ENCODE results near the gene RASL10A.
"Not testable (repeated sequence)": the region's sequence is repeated elsewhere in the genome, so short reads cannot be mapped to it uniquely, and the experiment has no call there.

Gene RASL10A, protein sequence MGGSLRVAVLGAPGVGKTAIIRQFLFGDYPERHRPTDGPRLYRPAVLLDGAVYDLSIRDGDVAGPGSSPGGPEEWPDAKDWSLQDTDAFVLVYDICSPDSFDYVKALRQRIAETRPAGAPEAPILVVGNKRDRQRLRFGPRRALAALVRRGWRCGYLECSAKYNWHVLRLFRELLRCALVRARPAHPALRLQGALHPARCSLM

DNA sequence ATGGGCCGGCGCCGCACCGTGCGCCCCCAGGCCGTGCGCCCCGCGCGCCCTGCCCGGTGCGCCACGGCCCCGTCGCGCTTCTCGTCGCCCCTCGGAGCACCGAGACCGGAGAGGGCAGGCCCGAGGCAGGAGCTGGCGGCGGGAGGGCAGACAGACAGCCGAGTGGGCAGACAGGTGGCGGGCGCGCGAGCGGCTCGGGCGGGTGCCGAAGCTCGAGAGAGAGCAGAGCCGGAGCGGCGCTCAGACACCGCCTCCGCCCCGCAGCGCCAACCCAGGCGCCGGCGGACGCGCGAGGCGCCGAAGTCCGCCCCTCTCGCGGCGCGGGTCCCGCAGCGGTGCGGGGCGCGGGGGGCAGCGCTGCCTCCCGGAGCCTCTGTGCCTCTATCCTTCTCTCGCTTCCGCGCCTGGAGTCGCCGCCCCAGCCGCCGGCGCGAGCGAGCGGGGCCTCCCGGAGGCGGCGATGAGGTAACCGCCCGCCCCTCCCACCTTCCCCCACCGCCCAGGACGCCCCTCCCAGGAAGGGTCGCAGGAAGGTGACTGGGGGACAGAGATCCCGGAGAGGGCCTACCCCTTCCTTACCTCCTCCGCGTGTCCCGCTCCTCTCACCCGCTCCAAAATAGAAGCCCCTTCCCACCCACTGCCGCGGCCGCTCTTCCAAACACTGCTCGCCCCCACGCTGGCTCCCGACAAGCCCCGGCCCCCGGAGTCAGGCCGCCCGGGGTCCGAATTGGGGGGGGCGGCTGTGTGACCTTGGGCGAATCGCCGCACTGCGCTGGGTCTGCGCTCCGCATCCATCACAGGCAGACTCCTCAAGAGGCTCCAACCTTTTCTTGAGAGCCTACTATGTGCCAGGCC, at the start of gene RASL10A:
RASL10A (minus strand) TSS at position 412 of the 855 bp plus-strand sequence. CDS start 451 bp downstream, outside the sequence.
- no peak for DNase-seq

DNA sequence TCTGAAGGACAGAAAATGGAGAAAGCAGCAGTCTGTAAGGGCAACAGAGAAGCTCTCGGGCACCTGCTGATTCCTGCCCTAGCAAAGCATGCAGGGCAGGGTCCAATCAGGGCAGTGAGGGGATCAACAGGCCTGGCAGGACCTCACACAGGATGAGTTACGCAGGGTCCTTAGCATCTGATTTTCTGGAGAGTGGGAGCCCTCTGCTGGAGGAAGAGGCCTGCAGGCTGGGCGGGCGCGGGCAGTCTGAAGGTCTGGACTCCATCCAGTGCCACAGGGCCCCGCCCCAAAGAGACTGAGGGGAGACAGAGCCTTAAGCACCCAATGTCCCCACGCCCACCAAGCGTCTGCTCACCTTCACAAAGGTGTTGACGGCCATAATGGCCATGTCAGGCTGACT, 44.0 kb upstream of the RASL10A start:
- DNase-seq, result no peak

DNA sequence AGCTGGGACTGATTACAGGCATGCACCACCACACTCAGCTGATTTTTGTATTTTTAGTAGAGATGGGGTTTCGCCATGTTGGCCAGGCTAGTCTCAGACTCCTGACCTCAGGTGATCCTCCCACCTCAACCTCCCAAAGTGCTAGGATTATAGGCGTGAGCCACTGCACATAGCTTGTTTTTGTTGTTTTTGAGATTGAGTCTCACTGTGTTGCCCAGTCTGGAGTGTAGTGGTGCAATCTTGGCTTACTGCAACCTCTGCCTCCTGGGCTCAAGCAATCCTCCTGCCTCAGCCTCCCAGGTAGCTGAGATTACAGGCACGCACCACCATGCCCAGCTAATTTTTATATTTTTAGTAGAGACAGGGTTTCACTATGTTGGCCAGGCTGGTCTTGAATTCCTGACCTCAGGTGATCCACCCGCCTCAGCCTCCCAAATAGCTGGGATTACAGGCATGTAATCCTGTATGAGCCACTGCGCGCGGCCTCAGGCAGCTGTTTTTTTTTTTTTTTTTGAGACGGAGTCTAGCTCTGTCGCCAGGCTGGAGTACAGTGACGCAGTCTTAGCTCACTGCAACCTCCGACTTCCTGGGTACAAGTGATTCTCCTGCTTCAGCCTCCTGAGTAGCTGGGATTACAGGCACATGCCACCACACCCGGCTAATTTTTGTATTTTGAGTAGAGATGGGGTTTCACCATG, 41.8 kb upstream of the RASL10A start:
- not testable (repeated sequence) for DNase-seq

DNA sequence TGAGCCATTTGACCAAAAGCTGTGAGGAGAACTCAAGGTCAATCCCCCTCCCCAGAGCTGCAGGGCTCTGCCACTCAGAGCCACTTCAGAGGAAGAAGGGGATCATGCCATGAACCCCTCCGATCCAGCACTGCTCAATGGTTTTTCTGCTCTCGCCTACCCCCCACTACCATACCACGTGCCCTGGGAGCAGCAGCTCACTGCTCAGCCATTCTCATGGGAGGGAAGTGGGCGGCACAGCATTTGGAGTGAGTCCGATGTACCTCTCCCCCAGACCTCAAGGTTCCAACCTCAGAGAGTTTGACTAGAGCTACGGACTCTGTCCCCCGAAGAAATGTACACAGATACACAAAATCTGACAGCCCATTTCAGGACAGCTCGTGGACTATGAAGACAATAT, 38.4 kb upstream of the RASL10A start:
- DNase-seq, result no peak

DNA sequence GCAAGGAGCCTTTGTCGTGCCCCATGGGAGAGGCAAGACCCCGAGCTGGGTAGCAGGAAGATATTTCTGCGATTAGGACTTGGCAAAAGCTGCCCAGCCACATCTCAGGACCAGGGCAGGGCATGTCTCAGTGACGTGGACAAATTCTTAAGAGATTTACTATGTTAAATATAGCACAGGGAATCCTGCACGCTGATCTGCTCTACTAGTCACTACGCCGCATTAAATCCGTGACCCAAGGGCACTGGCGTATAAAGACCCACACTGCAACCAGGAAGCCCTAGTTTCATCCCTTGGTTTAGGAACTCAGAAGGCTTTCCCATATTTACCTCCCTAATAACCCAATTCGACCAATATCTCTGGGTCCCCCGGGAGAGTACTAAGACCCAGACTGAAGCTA, 37.8 kb upstream of the RASL10A start:
- no peak for DNase-seq

DNA sequence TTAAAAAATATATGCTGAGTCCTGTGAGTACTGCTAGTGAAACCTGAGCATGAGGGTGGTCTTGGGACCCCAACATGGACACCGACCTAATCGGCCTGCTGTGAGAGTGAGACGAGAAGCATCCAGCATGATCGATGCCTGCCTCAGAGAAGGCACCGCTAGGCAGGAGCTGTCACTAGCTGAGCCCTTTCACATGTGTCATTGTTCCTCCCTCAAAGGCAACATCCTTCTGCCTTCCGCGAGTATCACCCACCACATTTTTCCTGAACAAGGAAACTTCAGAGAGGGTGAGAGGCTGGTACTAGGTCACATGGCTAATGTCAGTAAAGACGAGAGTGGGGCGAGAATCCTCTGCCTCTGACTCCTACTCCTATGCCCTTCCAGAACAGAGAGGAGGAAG, 37.3 kb upstream of the RASL10A start:
- no peak for DNase-seq

DNA sequence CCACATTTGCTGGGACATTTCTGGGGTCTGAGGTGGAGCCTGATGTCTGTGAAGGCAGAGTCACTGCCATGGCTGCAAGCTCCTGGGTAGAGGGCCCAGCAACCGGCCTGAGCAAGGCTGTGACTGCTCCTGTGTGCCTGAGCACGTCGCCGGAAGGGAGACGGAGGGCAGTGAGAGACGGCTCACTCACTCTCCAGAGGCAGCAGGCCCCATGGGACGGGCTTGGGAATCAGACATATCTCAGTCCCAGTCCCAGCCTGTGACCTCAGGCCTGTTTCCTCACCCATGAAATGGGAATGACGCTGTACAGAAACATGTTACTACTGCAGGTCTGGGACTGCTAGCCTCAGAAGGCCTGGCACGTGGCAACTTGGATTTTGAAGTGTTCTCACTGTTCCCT, 36.4 kb upstream of the RASL10A start:
- DNase-seq, result no peak

DNA sequence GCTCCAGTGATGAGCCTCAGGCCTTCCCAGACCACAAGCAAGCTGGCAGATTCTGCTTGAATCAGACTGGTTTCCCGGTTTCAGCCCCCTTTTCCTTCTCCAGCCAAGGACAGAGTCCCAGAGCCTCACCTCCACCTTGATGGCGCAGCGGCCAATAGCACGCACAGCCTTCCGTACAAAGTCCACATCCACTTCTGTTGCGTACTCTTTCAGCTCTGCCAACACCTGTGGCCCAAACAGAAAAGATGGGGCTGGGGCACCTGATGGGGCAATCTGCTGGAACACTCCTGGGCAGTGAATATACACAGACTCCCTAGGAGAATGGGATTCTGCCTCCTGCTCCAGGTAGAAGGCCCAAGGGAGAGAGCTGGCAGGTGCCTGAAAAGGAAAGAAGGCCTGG, 35.5 kb upstream of the RASL10A start:
- no peak for DNase-seq

DNA sequence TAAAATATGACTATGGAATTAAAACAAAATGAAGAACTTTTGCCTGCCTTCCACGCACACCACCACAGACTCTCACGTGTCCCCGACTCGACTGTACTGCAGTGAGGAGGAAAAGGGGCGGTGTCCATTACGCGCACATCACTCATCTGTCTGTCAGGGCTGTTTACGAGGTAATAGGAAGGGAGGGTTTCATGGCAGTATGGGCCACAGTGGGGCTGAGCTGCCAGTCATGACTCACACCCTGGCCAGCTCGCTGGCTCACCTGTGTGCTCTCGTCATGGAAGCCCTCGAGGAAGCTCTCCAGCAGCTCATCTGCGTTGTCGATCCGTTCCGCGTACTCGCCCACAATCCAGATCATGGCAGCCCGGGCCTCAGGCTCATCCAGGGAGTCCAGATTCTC, 33.5 kb upstream of the RASL10A start:
- DNase-seq, result no peak

DNA sequence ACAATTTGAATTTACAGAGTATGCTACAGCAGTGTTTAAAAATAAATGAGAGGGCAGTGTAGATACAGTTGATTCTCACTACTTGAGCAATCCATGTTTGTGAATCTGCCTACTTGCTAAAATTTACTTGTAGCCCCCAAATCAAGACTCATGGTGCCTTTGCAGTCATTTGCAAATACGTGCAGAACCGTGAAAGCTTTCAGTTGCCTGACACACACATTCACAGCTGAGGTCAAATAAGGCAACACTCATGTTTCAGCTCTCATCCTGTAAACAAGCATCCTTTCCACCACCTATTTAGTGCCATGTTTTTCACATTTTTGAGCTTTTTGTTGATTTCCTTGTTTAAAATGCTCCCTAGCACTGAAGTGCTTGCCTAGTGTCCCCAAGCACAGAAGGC, 32.5 kb upstream of the RASL10A start:
- no peak for DNase-seq

DNA sequence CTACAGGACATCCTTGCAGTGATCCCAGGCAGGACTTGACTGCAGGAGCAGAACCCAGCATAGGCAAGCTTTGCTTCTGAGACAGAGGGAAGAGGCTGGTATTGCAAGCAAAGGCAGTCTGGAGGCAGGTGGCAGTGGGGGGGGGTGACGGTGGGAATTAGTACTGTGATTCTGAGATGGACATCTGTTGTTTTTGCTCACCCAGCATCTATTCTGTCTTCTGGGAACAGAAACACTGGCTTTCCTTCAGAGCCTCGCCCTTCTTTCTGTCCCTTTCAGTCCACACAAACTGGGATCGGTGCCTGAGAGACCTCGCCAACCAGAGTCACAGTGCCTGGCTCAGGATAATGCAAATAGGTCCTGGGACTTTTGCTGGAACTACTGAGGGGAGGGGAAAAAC, 31.2 kb upstream of the RASL10A start:
- no peak for DNase-seq

DNA sequence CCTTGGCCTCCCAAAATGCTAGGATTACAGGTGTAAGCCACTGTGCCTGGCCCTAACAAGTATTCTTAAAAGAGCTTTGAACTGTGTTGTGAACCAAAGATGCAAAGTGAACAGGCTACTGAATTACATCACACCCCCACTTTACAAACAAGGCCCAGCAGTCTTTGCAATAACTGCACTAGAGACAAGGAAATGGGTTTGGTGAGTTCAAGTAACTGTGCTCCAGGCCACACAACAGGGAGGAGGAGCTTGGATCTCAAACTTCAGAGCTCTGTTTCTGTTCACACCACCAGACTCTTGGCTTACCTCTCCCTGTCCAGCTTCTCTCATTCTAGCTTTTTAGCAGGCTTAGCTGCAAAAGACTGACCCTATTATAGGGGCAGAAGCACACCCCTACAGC, 30.4 kb upstream of the RASL10A start:
- DNase-seq, result no peak

DNA sequence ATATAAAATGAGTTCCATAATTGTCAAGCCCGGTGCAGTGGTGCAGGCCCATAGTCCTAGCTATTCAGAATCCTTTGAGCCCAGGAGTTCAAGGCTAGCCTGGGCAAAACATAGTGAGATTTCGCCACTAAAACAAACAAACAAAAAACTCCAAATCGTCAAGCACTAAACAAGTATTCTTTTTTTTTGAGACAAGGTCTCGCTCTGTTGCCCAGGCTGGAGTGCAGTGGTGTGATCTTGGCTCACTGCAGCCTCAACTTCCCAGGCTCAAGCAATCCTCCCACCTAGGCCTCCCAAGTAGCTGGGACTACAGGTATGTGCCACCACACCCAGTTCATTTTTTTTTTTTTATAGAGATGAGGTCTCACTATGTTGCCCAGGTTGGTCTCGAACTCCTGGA, 29.4 kb upstream of the RASL10A start:
- not testable (repeated sequence) for DNase-seq

DNA sequence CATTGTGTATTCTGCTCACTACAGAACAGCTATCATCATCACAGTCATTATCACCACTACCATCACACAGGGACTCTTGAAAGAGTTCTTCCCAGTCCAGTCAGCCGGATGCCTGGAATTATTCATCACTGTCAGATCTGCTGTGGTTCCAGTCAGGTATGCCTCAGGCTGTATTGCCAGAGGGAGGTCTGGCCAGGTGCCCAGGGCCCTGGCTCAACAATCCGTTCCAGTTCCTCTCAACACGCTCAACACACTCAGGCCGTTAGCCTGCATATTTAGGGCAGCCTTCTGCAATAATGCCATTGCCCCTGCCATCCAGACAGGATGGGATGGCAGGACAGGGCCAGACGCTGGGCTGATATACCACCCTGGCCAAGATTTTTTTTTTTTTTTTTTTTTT, 28.6 kb upstream of the RASL10A start:
- DNase-seq, result no peak

DNA sequence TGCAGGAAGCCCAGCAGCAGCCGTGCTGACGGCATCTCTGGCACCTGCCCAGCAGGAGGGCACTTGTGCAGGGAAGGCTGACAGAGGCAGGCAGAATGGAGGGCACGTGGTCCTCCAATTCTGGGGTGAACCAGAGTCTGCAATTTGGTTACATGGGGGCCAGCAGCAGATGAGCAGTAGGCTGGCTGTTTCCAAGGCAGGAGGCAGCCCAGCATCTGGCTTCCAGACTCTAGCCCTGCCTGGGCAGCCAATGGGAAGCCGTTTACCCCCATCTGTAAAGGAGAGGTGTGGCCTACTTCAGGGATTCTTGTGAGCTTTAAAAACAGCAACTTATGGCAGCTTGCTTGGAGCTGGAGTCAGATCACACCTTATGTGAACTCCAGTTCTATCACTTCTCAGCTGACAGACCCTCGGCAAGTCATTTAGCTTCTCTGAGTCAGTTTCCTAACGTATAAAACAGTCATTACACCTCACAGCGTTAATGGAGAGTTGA, 27.9 kb upstream of the RASL10A start:
- DNase-seq, result peak; percentile 59

DNA sequence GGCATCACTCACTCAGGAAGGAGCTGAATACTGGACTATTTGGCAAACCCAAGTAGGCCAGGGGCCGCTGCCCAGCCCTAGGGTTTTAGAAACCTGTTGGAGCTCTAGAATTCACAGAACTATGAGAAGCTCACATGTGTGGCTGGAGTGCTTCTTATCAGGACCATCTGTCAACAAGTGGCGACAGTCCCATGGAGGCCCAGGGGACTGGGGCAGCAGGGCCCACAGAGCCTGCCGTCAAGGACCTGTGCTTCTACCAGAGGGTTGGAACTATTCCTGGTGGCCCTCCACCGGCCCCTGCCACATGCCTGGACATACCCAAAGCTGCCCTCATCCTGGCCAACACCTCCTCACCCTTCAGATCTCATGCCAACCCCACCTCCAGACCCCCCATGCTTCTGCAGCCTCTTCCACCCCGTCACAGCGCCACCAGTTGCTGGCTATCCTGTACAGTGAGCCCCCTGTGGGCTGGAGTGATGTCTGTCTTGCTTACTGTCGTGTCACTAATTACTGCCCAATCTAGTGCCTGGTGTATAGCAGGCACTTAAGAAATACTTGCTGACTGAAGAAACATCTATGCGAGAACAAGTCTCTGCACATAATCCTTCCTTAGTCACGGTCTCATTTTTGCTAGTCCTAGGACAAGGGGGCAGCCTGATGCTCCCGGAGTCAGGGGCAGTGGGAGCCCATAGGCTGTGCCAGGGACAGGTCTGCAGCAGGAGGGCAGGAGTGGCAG, 27.2 kb upstream of the RASL10A start:
- DNase-seq, result no peak

DNA sequence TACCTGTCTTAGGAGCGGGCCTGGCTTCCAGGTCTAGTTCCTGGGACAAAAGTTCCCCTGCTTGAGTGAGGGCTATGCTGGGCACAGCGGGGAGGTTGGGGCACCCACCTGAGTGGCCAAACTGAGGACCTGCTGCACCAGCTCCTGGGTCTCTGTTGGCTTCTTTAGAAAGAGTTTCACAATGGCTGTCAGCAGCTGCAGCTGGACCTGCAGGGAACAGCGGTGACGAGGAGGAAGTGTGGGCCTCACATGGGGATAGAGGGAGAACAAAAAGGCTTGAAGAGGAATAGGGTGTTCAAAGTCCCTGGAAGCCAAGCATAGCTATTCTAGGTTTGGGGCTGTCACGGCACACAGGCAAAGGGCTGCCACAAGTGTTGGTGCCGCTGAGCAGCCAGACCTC, 26.7 kb upstream of the RASL10A start:
- DNase-seq, result no peak

DNA sequence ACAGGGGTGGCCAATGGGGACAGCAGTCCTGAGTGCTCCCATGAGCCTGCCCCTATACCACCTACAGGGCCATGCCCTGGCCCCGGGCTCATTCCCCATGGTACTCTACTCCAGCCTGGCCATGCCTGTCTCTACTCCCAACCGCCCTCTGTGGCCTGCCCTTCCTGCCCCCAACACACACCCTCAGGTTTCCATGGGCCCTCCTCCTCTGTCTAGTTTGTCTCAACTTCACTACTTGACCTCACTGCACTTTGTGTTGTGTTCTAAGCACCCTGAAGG, 26.3 kb upstream of the RASL10A start:
- DNase-seq, result no peak

DNA sequence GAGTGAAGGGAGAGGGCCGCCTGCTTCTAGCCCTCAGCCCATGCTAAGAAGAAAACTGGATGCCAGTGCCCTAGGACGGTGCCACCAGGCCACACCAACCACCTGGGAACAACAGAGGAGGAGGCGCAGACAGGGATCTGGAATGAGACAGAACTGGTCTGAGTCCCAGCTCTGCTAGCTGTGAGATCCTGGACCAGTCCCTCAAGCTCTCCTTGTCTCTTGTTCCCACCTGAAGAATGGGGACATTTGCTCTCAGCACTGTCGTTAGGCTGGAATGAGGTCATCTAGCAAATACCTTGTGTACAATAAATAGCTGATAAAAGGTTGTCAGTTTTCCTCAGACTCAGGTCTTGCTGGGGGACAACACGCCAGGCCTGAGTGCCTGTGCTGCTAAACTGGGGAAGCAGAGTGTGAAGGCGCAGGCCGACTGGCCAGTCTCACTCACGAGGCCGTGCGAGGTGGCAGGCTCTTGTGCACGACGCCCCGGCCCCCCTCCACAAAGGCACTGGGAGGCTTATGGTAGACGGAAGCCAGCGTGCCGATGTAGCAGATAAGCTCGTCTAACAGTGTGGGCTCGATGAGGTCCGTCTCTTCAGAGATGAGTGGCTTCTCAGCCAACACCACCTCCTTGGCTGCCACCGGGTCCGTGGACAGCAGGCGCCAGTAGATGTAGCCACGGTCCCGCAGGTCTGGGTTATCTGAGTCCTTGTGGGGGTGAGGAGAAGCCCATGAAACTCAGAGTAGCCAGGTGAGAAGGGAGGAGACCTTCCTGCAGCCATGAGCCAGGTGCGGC, 25.8 kb upstream of the RASL10A start:
- no peak for DNase-seq

DNA sequence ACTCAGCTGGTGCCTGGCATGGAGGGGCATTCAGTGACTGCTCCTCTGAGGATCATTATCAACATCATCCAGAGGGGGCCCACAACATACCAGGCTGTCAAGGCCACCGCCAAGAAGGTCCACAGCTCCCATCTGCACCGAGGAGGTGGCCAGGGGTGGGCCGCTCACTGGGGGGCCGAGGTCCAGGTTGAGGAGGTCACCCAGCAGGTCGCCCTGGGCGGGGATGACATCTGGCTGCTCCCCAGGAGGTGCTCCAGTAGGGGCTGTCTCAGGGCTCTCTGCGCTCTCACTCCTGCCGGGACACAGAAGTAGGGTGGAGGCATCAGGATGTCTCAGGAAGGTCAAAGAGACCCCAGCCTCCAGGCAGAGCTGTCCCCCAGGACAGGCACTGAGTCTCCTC, 25.1 kb upstream of the RASL10A start:
- no peak for DNase-seq

DNA sequence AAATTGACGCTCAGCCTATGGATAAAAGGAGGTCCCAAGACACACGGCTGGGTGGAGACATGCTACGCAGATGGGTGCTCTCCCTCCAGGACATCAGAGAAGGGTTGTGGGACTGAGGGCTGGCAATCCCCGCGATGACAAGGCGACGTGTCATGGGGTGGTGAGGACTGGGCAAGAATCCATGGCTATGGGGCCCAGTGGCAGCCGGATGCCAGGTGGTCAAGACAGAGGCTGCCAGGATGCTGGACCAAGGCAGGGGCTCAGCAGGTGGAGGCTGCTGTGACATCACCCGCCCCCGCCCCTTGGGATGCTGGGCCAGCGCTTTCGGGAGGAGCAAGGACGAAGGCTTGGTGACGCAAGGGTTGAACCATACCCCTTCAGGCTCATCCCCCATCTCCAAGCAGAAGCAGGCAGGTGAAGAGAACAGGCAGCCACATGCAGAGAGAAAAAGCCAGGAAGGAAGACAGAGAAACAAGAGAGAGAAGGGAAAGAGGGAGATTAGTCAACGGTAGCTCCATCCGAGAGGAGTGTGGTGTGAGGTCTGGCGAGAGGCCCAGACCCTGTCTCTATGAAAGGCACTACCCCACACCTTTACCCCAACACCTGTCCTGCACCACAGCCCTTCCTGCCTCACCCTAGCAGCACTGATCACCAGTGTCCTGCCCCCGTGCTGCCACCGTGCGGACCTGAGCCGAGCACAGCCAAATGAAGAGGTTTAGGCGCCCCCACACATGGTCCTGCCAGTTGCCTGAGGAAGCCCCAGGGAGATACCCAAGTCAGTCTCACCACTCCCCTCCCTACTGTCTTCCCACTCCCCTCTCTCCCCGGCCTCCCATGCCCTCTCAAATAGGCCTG, 24.1 kb upstream of the RASL10A start:
- no peak for DNase-seq

DNA sequence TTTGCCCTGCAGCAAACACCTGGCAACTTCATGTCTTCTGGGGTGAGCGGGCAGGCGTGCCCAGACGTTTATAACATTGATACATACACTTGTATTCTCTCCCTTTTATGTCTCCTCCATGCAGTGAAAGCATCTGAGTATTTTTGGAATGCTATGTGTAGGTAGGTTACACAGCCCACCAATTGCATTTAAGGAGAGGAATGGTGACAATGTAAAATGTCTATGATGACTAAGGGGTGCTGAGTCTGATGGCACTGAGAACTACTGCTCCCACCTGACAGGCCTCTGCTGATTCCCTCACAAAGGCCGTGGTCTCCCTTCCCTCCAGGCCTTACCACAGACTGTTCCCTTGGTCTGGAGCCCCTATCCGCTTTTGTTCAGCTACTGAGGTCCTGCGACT, 22.9 kb upstream of the RASL10A start:
- no peak for DNase-seq
